HFF-Myc (cell line): Measurements from ENCODE around the gene DDIT4L.

Source experiments
- DNase-seq: peaks from one replicate; pipeline ENCODE4 v3.0.0-alpha.2; 2011; ENCODE audit warnings: low read depth; ENCODE audit errors: extremely low read depth
- H3K4me3 ChIP-seq: replicated peaks from 2 replicates; pipeline ENCODE4 v1.5.1; 2011; ENCODE audit warnings: low read depth, mild to moderate bottlenecking, control low read depth, low read length
- CTCF ChIP-seq: IDR thresholded peaks from 2 replicates; pipeline ENCODE4 v1.5.1; 2012; ENCODE audit warnings: mild to moderate bottlenecking, low read depth, low read length, control low read depth; ENCODE audit errors: missing control alignments

DDIT4L gene

GRCh38 chr4:100166297-100167039, 23.8 kb downstream of the DDIT4L start:
- no peak for DNase-seq
- no peak for TF ChIP-seq CTCF
- no peak overlapping the region for H3K4me3 ChIP-seq

GRCh38 chr4:100165809-100166208, 24.5 kb downstream of the DDIT4L start:
- no peak for DNase-seq
- H3K4me3 ChIP-seq = no peak overlapping the region
- TF ChIP-seq CTCF = no peak

GRCh38 chr4:100164808-100165760, 25.2 kb downstream of the DDIT4L start:
- no peak overlapping the region for H3K4me3 ChIP-seq
- no peak for TF ChIP-seq CTCF
- no peak for DNase-seq

- no peak for TF ChIP-seq CTCF
- no peak for DNase-seq
- H3K4me3 ChIP-seq = no peak overlapping the region
Measured at GRCh38 chr4:100162027-100162685, 28.1 kb downstream of the DDIT4L start.

GRCh38 chr4:100149190-100149589, 41.1 kb downstream of the DDIT4L start:
- no peak for DNase-seq
- no peak for TF ChIP-seq CTCF
- no peak overlapping the region for H3K4me3 ChIP-seq

GRCh38 chr4:100147684-100148083, 42.6 kb downstream of the DDIT4L start:
- no peak for DNase-seq
- TF ChIP-seq CTCF = no peak
- H3K4me3 ChIP-seq = no peak overlapping the region
